Spleen (tissue), 11 donors: ENCODE data around the gene CSH1. TPM values are rescaled to one million over a fixed set of nuclear protein-coding genes. Genes with fewer than 3 reads are reported as not detected.

Experiments
- DNase-seq: peaks from one replicate; pipeline ENCODE4 v3.0.0-alpha.2; 2020
- H3K27ac ChIP-seq, 8 donors: fragments of 200-600 bp; sonication (generic) in 7 of 8; 1 replicate in 4 of 8; 2 replicates in 4 of 8; pipeline versions ENCODE4 v1.5.0 to v1.8.0; 2016 to 2021; ENCODE audit warnings: inconsistent platforms in 4 of 8, mild to moderate bottlenecking in 4 of 8, moderate library complexity in 1 of 8
- H3K27me3 ChIP-seq, 7 donors: fragments of 200-600 bp; sonication (generic) in 6 of 7; replicated peaks in 1 of 7; 1 replicate in 4 of 7; 2 replicates in 3 of 7; pipeline versions ENCODE4 v1.5.0 to v1.8.0; 2016 to 2021; ENCODE audit warnings: inconsistent platforms in 3 of 7, mild to moderate bottlenecking in 1 of 7
- H3K36me3 ChIP-seq, 6 donors: fragments of 200-600 bp; sonication (generic) in 5 of 6; 1 replicate in 4 of 6; 2 replicates in 2 of 6; pipeline versions ENCODE4 v1.5.0 to v1.8.0; 2016 to 2021; ENCODE audit warnings: inconsistent platforms in 2 of 6
- H3K4me1 ChIP-seq, 6 donors: fragments of 200-600 bp; sonication (generic) in 5 of 6; 1 replicate in 3 of 6; 2 replicates in 3 of 6; pipeline versions ENCODE4 v1.5.0 to v1.8.0; 2016 to 2021; ENCODE audit warnings: inconsistent platforms in 3 of 6
- H3K4me3 ChIP-seq, 8 donors: fragments of 200-600 bp; sonication (generic) in 7 of 8; 1 replicate in 4 of 8; 2 replicates in 4 of 8; pipeline versions ENCODE4 v1.5.0 to v1.8.0; 2016 to 2021; ENCODE audit warnings: inconsistent platforms in 4 of 8, mild to moderate bottlenecking in 4 of 8, moderate library complexity in 2 of 8
- H3K9me3 ChIP-seq, 8 donors: fragments of 200-600 bp; sonication (generic) in 7 of 8; 1 replicate in 4 of 8; 2 replicates in 4 of 8; pipeline versions ENCODE4 v1.5.0 to v1.8.0; 2016 to 2021; ENCODE audit warnings: inconsistent platforms in 4 of 8
- POLR2A ChIP-seq, 3 donors: fragments of 450-650 bp; IDR thresholded peaks; one replicate each; pipeline ENCODE4 v1.5.1; 2017; ENCODE audit warnings: antibody characterized with exemption in 3 of 3, mild to moderate bottlenecking in 1 of 3
- POLR2AphosphoS5 ChIP-seq, 3 donors: sonication (generic); formaldehyde crosslinking; IDR thresholded peaks; one replicate each; pipeline ENCODE4 v1.5.1; 2017; ENCODE audit warnings: antibody characterized with exemption in 3 of 3
- WGBS, 5 donors: extraction: QIAGEN DNeasy Blood & Tissue Kit in 3 of 5; methylation state at CpG; one replicate each; pipeline versions ENCODE4 v1.1.5 to v1.1.7; 2013 to 2018; 5-methylcytosine and 5-hydroxymethylcytosine counted together
- intact Hi-C: fragments of 100-400 bp; cut with DNase I; formaldehyde crosslinking; loops from one replicate; pipeline ENCODE4 v1.15.0; 2023; ENCODE audit warnings: low total_unique reads
- polyA plus RNA-seq, 3 donors: library from polyadenylated mRNA; stranded (reverse); fragments of 200-250 nt; gene quantifications; one replicate each; pipeline ENCODE4 v1.2.1, GENCODE V29; 2013
- total RNA-seq, 7 donors: library from RNA; depleted of rRNA in 3 of 7; stranded (reverse); fragments of >200 nt in 3 of 7; fragmentation: NEBNext Ultra II Directional in 4 of 7; extraction: Animal tissue kit (Norgen Biotek cat#: 25700) in 4 of 7; gene quantifications; one replicate each; pipeline versions ENCODE4 v1.1.0 to v1.2.1, GENCODE V29; 2016 to 2021
- TF ChIP-seq, protein P1 (sequence below), 11 experiments: fragments of 200-600 bp in 7 of 11; fragments of 450-650 bp in 4 of 11; sonication (generic) in 4 of 11; IDR thresholded peaks in 8 of 11; conservative IDR thresholded peaks in 3 of 11; 1 replicate in 7 of 11; 2 replicates in 4 of 11; pipeline versions ENCODE4 v1.4.0 to v1.8.0; 2016 to 2021; ENCODE audit warnings: antibody characterized with exemption in 11 of 11, inconsistent platforms in 4 of 11, mild to moderate bottlenecking in 1 of 11
- donor health status: healthy with polysubstance abuse.
- donor health status: DM: no; HTN: no; CAD: no; lungs with moderate emphysema.
- donor health status: DM: no; HTN: no; CAD: no.
- donor health status: Bipolar disorder and iron deficiency.
- donor health status: healthy.
- donor health status: DM: no; HTN: no; CAD: no.
- donor health status: DM: yes; HTN: yes; CAD: no.

CSH1 gene
- total and polyA plus RNA-seq, 10 donors = not detected

- H3K27me3 ChIP-seq = no peaks in the 10 kb centered on the region
- no peaks in the 10 kb centered on the region for H3K36me3 ChIP-seq
- H3K4me1 ChIP-seq = peaks cover 0 to under 1% (median 0%) of the 10 kb centered on the region in 6 donors
- DNase-seq = peak; percentile 13
- WGBS, 5 donors = 72 to 92% (median 88%) methylated on average over 5 of the region's 5 CpGs
- no peak overlapping the region for H3K27ac ChIP-seq
- intact Hi-C loops = no loop called here
- no peak for TF ChIP-seq POLR2AphosphoS5 (IDR thresholded peaks at IDR 0.05)
- no peak for TF ChIP-seq POLR2A (IDR thresholded peaks at IDR 0.05)
- TF ChIP-seq, protein P1, sequence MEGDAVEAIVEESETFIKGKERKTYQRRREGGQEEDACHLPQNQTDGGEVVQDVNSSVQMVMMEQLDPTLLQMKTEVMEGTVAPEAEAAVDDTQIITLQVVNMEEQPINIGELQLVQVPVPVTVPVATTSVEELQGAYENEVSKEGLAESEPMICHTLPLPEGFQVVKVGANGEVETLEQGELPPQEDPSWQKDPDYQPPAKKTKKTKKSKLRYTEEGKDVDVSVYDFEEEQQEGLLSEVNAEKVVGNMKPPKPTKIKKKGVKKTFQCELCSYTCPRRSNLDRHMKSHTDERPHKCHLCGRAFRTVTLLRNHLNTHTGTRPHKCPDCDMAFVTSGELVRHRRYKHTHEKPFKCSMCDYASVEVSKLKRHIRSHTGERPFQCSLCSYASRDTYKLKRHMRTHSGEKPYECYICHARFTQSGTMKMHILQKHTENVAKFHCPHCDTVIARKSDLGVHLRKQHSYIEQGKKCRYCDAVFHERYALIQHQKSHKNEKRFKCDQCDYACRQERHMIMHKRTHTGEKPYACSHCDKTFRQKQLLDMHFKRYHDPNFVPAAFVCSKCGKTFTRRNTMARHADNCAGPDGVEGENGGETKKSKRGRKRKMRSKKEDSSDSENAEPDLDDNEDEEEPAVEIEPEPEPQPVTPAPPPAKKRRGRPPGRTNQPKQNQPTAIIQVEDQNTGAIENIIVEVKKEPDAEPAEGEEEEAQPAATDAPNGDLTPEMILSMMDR (IDR thresholded peaks at IDR 0.05 in 8 of 11, conservative IDR thresholded peaks at IDR 0.05 in 3 of 11) = no peak
- H3K9me3 ChIP-seq = no peaks in the 10 kb centered on the region
- no peak overlapping the region for H3K4me3 ChIP-seq
These were observed 41.7 kb downstream of the CSH1 start for GRCh38 chr17:63854709-63855108.

DNA sequence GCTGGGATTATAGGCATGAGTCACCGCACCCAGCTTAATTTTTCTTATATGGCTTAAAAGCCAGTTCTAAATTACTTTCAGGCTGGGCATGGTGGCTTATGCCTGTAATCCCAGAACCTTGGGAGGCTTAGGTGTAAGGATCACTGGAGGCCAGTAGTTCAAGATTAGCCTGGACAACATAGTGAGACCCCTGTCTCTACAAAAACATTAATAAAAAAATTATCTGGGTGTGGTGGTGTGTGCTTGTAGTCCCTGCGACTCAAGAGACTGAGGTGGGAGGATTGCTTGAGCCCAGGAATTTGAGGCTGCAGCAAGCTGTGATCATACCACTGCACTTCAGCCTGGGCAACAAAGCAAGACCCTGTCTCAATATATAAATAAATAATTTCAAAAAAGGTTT, 43.1 kb downstream of the CSH1 start:
- Histone ChIP-seq H3K36me3 (no peaks in the 10 kb centered on the region), H3K27ac (no peak overlapping the region), H3K4me3 (no peak overlapping the region), H3K9me3 (peaks cover 0 to 5% (median 0%) of the 10 kb centered on the region in 8 donors), H3K27me3 (no peaks in the 10 kb centered on the region), H3K4me1 (peaks cover 4 to 15% (median 10%) of the 10 kb centered on the region in 6 donors)
- 92 to 97% (median 96%) methylated on average over 2 of the region's 2 CpGs for WGBS, 5 donors
- TF ChIP-seq POLR2AphosphoS5 (IDR thresholded peaks at IDR 0.05) = no peak
- TF ChIP-seq, protein P1 (IDR thresholded peaks at IDR 0.05 in 8 of 11, conservative IDR thresholded peaks at IDR 0.05 in 3 of 11) = no peak
- TF ChIP-seq POLR2A (IDR thresholded peaks at IDR 0.05) = no peak
- intact Hi-C loops = no loop called here
- peak; percentile 1 for DNase-seq

DNA sequence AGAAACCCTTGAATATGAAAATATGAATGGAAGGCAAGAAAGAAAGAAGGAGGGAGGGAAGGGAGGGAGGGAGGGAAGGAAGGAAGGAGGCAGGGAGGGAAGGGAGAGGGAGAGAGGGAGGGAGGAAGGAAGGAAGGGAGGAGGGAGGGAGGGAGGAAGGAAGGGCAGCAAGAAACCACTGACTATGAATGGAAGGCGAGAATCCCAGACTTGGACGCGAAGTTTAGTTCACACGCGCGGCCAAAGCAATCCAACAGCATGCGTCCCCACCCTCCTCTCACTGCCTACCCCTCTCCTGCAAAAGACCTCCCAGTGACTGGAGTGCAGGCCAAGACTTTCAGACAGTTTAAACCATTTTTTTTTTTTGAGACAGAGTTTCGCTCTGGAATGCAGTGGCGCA, 46.0 kb downstream of the CSH1 start:
- intact Hi-C loops = no loop called here
- H3K36me3 ChIP-seq = no peaks in the 10 kb centered on the region
- no peaks in the 10 kb centered on the region for H3K27me3 ChIP-seq
- peaks cover 0 to 5% (median 0%) of the 10 kb centered on the region in 8 donors for H3K9me3 ChIP-seq
- no peak overlapping the region for H3K27ac ChIP-seq
- H3K4me1 ChIP-seq = peaks cover 4 to 23% (median 16%) of the 10 kb centered on the region in 6 donors
- TF ChIP-seq, protein P1 (IDR thresholded peaks at IDR 0.05 in 8 of 11, conservative IDR thresholded peaks at IDR 0.05 in 3 of 11) = no peak
- no peak for TF ChIP-seq POLR2AphosphoS5 (IDR thresholded peaks at IDR 0.05)
- no peak for TF ChIP-seq POLR2A (IDR thresholded peaks at IDR 0.05)
- peak; percentile 36 for DNase-seq
- no peak overlapping the region for H3K4me3 ChIP-seq
- WGBS, 5 donors = 63 to 83% (median 77%) methylated on average over 8 to 9 of the region's 9 CpGs

- H3K4me1 ChIP-seq = peaks cover 6 to 33% (median 19%) of the 10 kb centered on the region in 6 donors
- DNase-seq = peak; percentile 98
- peaks cover 0 to 5% (median 0%) of the 10 kb centered on the region in 8 donors for H3K9me3 ChIP-seq
- H3K4me3 ChIP-seq = peak overlapping the region in 6 of 8 donors; percentile 11 to 63 (median 24)
- no peaks in the 10 kb centered on the region for H3K36me3 ChIP-seq
- peak in 1 of 3 donors; percentile 12 for TF ChIP-seq POLR2A (IDR thresholded peaks at IDR 0.05)
- TF ChIP-seq POLR2AphosphoS5 (IDR thresholded peaks at IDR 0.05) = peak; percentile 60 to 79 (median 63)
- TF ChIP-seq, protein P1 (IDR thresholded peaks at IDR 0.05 in 8 of 11, conservative IDR thresholded peaks at IDR 0.05 in 3 of 11) = peak; percentile 45 to 84 (median 75)
- no peaks in the 10 kb centered on the region for H3K27me3 ChIP-seq
- intact Hi-C loops = no loop called here
- WGBS, 5 donors = 10 to 25% (median 17%) methylated on average over 58 to 82 of the region's 82 CpGs
- peak overlapping the region in 7 of 8 donors; percentile 44 to 77 (median 63) for H3K27ac ChIP-seq
These were observed 47.3 kb downstream of the CSH1 start for GRCh38 chr17:63848834-63849689.
